IMR-90 (cell line): ENCODE measurements around the gene WBP2NL. TPM values are rescaled to one million over a fixed set of nuclear protein-coding genes. Genes with fewer than 3 reads are reported as not detected.

Experiments
- ATAC-seq: fragments of 200-7000 bp; cut with Tn5 transposase; 2 replicates; pipeline ENCODE4 v1.9.1; 2020; ENCODE audit warnings: low read depth, mild to moderate bottlenecking, moderate library complexity
- BruUV-seq: library from RNA; stranded (reverse); fragments of 400-500 nt; replicated peaks from 2 replicates; lab custom pipeline; 2021; lab: Mats Ljungman, UMichigan
- CTCF ChIA-PET: fragments of 300-600 bp; formaldehyde crosslinking; extraction: SDS; loops from one replicate; lab custom pipeline; 2021; ENCODE audit warnings: antibody characterized with exemption; lab: Yijun Ruan, JAX
- POLR2A ChIA-PET: fragments of 300-600 bp; sonication (Branson Sonifier 250); formaldehyde crosslinking; loops from one replicate; lab custom pipeline; 2022; ENCODE audit warnings: antibody characterized with exemption; ENCODE audit not compliant: unreplicated experiment; lab: Charles Lee
- DNase-seq: peaks from one replicate; pipeline ENCODE4 v3.0.0; 2013
- H2AFZ ChIP-seq: replicated peaks from 2 replicates; pipeline ENCODE3; 2013; ENCODE audit warnings: low read length, mild to moderate bottlenecking; ENCODE audit not compliant: poor library complexity
- H2AK5ac ChIP-seq: 2 replicates; pipeline ENCODE4 v1.6.1; 2013; ENCODE audit warnings: low read depth, low read length, inconsistent platforms
- H2AK9ac ChIP-seq: replicated peaks from 2 replicates; pipeline ENCODE3; 2013; ENCODE audit warnings: mild to moderate bottlenecking, low read depth, low read length, moderate library complexity; ENCODE audit not compliant: poor library complexity
- H2BK120ac ChIP-seq: 2 replicates; pipeline ENCODE4 v1.6.1; 2013; ENCODE audit warnings: low read depth, low read length, inconsistent platforms
- H2BK15ac ChIP-seq: 3 replicates; pipeline ENCODE4 v1.6.1; 2013; ENCODE audit warnings: low read depth, low read length, inconsistent platforms
- H2BK20ac ChIP-seq: 2 replicates; pipeline ENCODE4 v1.6.1; 2013; ENCODE audit warnings: low read depth, mild to moderate bottlenecking, inconsistent platforms, low read length, moderate library complexity
- H2BK5ac ChIP-seq: 2 replicates; pipeline ENCODE4 v1.6.1; 2013; ENCODE audit warnings: mild to moderate bottlenecking, low read depth, low read length, inconsistent platforms; ENCODE audit not compliant: poor library complexity, severe bottlenecking
- H3K14ac ChIP-seq: replicated peaks from 2 replicates; pipeline ENCODE4 v1.6.1; 2013; ENCODE audit warnings: low read depth, low read length, inconsistent platforms
- H3K18ac ChIP-seq: 2 replicates; pipeline ENCODE4 v1.6.1; 2013; ENCODE audit warnings: low read depth, low read length, control low read depth
- H3K23ac ChIP-seq: 2 replicates; pipeline ENCODE4 v1.6.1; 2013; ENCODE audit warnings: low read depth, low read length, inconsistent platforms
- H3K27ac ChIP-seq: 2 replicates; pipeline ENCODE4 v1.5.1; 2013; ENCODE audit warnings: mild to moderate bottlenecking, control low read depth, low read length; ENCODE audit not compliant: insufficient read depth
- H3K27me3 ChIP-seq: 2 replicates; pipeline ENCODE4 v1.6.1; 2013; ENCODE audit warnings: low read length; ENCODE audit not compliant: control insufficient read depth, insufficient read depth
- H3K36me3 ChIP-seq: 2 replicates; pipeline ENCODE4 v1.6.1; 2013; ENCODE audit warnings: low read length, mixed read lengths; ENCODE audit not compliant: control insufficient read depth, insufficient read depth
- H3K4ac ChIP-seq: 2 replicates; pipeline ENCODE4 v1.6.1; 2013; ENCODE audit warnings: low read depth, low read length, inconsistent platforms
- H3K4me1 ChIP-seq: 2 replicates; pipeline ENCODE4 v1.6.1; 2013; ENCODE audit warnings: low read length, mixed read lengths; ENCODE audit not compliant: control insufficient read depth, insufficient read depth
- H3K4me2 ChIP-seq: 2 replicates; pipeline ENCODE4 v1.6.1; 2013; ENCODE audit warnings: low read depth, mild to moderate bottlenecking, control low read depth, low read length, moderate library complexity
- H3K4me3 ChIP-seq: 2 replicates; pipeline ENCODE4 v1.5.1; 2013; ENCODE audit warnings: low read depth, mild to moderate bottlenecking, control low read depth, low read length, moderate library complexity; ENCODE audit not compliant: insufficient read depth
- H3K56ac ChIP-seq: 2 replicates; pipeline ENCODE4 v1.6.1; 2013; ENCODE audit warnings: low read length, inconsistent platforms; ENCODE audit not compliant: insufficient read depth; ENCODE audit errors: extremely low read depth
- H3K79me1 ChIP-seq, 2 experiments: 2 replicates each; pipeline ENCODE4 v1.6.1; 2013; ENCODE audit warnings: low read length in 2 of 2, inconsistent platforms in 1 of 2, low read depth in 1 of 2
- H3K9ac ChIP-seq: 2 replicates; pipeline ENCODE4 v1.6.1; 2013; ENCODE audit warnings: low read depth, low read length, control low read depth
- H3K9me1 ChIP-seq: 2 replicates; pipeline ENCODE4 v1.6.1; 2013; ENCODE audit warnings: low read length, inconsistent platforms; ENCODE audit not compliant: insufficient read depth
- H3K9me3 ChIP-seq: 2 replicates; pipeline ENCODE4 v1.6.1; 2013; ENCODE audit warnings: low read length; ENCODE audit not compliant: control insufficient read depth, insufficient read depth
- H4K20me1 ChIP-seq: 2 replicates; pipeline ENCODE4 v1.6.1; 2013; ENCODE audit warnings: low read length, inconsistent platforms; ENCODE audit not compliant: insufficient read depth
- H4K5ac ChIP-seq: 2 replicates; pipeline ENCODE4 v1.6.1; 2013; ENCODE audit warnings: mild to moderate bottlenecking, low read depth, low read length, control low read depth
- H4K8ac ChIP-seq, 2 experiments: 2 replicates each; pipeline ENCODE4 v1.6.1; 2013; ENCODE audit warnings: low read depth in 2 of 2, low read length in 2 of 2, control low read depth in 1 of 2, inconsistent platforms in 1 of 2
- H4K91ac ChIP-seq: 2 replicates; pipeline ENCODE4 v1.6.1; 2013; ENCODE audit warnings: low read depth, low read length, inconsistent platforms; ENCODE audit not compliant: insufficient read depth
- BHLHE40 ChIP-seq: fragments of 150-350 bp; IDR thresholded peaks from 2 replicates; pipeline ENCODE4 v1.6.1; 2016; ENCODE audit warnings: mild to moderate bottlenecking, low read depth, low read length
- CEBPB ChIP-seq: IDR thresholded peaks from 2 replicates; pipeline ENCODE4 v1.6.1; 2012; ENCODE audit warnings: low read depth, low read length, improper control_type of control experiment
- CHD1 ChIP-seq: IDR thresholded peaks from 2 replicates; pipeline ENCODE4 v1.6.1; 2012; ENCODE audit warnings: low read depth, low read length, improper control_type of control experiment
- CTCF ChIP-seq: conservative IDR thresholded peaks from 2 replicates; pipeline ENCODE4 v1.5.1; 2012; ENCODE audit warnings: mild to moderate bottlenecking, low read depth, low read length, improper control_type of control experiment
- FOS ChIP-seq: fragments of 150-350 bp; IDR thresholded peaks from 2 replicates; pipeline ENCODE4 v1.6.1; 2016; ENCODE audit warnings: low read depth, low read length
- MAFK ChIP-seq: IDR thresholded peaks from 2 replicates; pipeline ENCODE4 v1.6.1; 2012; ENCODE audit warnings: low read depth, low read length, improper control_type of control experiment
- MAZ ChIP-seq: IDR thresholded peaks from 2 replicates; pipeline ENCODE4 v1.6.1; 2012; ENCODE audit warnings: low read depth, mild to moderate bottlenecking, low read length, improper control_type of control experiment, moderate library complexity, borderline replicate concordance
- MXI1 ChIP-seq: IDR thresholded peaks from 2 replicates; pipeline ENCODE4 v1.6.1; 2012; ENCODE audit warnings: low read depth, mild to moderate bottlenecking, low read length, moderate library complexity, borderline replicate concordance
- NFE2L2 ChIP-seq: fragments of 150-350 bp; IDR thresholded peaks from 2 replicates; pipeline ENCODE4 v1.6.1; 2016; ENCODE audit warnings: low read depth, mild to moderate bottlenecking, low read length
- POLR2A ChIP-seq: IDR thresholded peaks from 2 replicates; pipeline ENCODE4 v1.6.1; 2012; ENCODE audit warnings: mild to moderate bottlenecking, low read depth, low read length
- RCOR1 ChIP-seq: IDR thresholded peaks from 2 replicates; pipeline ENCODE4 v1.6.1; 2012; ENCODE audit warnings: mild to moderate bottlenecking, low read length, improper control_type of control experiment; ENCODE audit not compliant: insufficient replicate concordance
- SMC3 ChIP-seq: fragments of 150-350 bp; IDR thresholded peaks from 2 replicates; pipeline ENCODE4 v1.6.1; 2016; ENCODE audit warnings: low read depth, mild to moderate bottlenecking, antibody characterized with exemption, low read length, moderate library complexity
- USF2 ChIP-seq: fragments of 150-350 bp; IDR thresholded peaks from 2 replicates; pipeline ENCODE4 v1.6.1; 2017; ENCODE audit warnings: mild to moderate bottlenecking, antibody characterized with exemption, low read length, low read depth
- WGBS, 2 experiments: methylation state at CpG; one replicate each; pipeline versions ENCODE4 v1.1.5 to v1.1.7; 2013; ENCODE audit warnings: missing lambda C conversion rate in 2 of 2; ENCODE audit not compliant: insufficient read length in 1 of 2; ENCODE audit errors: extremely low coverage in 2 of 2; 5-methylcytosine and 5-hydroxymethylcytosine counted together
- dilution Hi-C: fragments of 300-500 bp; cut with HindIII; formaldehyde crosslinking; loops from one replicate; pipeline ENCODE4 v1.14.3; 2018; ENCODE audit warnings: low sequenced_read_pairs; ENCODE audit not compliant: unreplicated experiment
- in situ Hi-C: fragments of 300-500 bp; cut with MboI; formaldehyde crosslinking; loops from 3 replicates; pipeline ENCODE4 v1.14.3; 2019; ENCODE audit warnings: low sequenced_read_pairs, inconsistent platforms, mixed read lengths
- intact Hi-C: fragments of 100-400 bp; cut with micrococcal nuclease; formaldehyde crosslinking; loops from 2 replicates; pipeline ENCODE4 v1.10.0; 2022
- polyA plus RNA-seq, 3 experiments: library from polyadenylated mRNA; depleted of rRNA; stranded (reverse); fragments of >200 nt; gene quantifications; 2 replicates each; pipeline ENCODE4 v1.2.3, GENCODE V29; 2012; ENCODE audit warnings: low replicate concordance in 1 of 3
- total RNA-seq: library from RNA; depleted of rRNA; stranded (reverse); fragments of >200 nt; gene quantifications from 2 replicates; pipeline ENCODE4 v1.2.3, GENCODE V29; 2012

The WBP2NL gene
- total and polyA plus RNA-seq, 2 of the 4 experiments (the other 2 are of a cell fraction): not detected

- Histone ChIP-seq H3K4me2 (no peak overlapping the region), H2BK15ac (no peak overlapping the region), H2BK20ac (no peak overlapping the region), H4K8ac (no peak overlapping the region), H2BK120ac (no peak overlapping the region), H2AK9ac (no peak overlapping the region), H3K56ac (no peak overlapping the region), H3K23ac (no peak overlapping the region), H2AFZ (no peak overlapping the region), H3K18ac (no peak overlapping the region), H3K4me1 (no peaks in the 10 kb centered on the region), H3K36me3 (no peaks in the 10 kb centered on the region), H3K9me3 (no peaks in the 10 kb centered on the region; the same call in 1 of the 2 replicates), H2AK5ac (no peak overlapping the region), H4K20me1 (no peaks in the 10 kb centered on the region), H3K9me1 (no peaks in the 10 kb centered on the region; the same call in 1 of the 2 replicates), H3K27ac (no peak overlapping the region), H3K4ac (no peak overlapping the region), H3K14ac (no peak overlapping the region), H3K79me1 (no peaks in the 10 kb centered on the region), H4K91ac (no peak overlapping the region), H2BK5ac (no peak overlapping the region), H3K27me3 (peaks cover 11% of the 10 kb centered on the region), H3K4me3 (no peak overlapping the region), H3K9ac (no peak overlapping the region), H4K5ac (no peak overlapping the region)
- ATAC-seq (no peak), DNase-seq (no peak)
- no CpG with 5 or more reads among the region's 8 CpGs for WGBS, 2 experiments
- intact Hi-C loops (no loop called here), dilution Hi-C loops (no loop called here), in situ Hi-C loops (no loop called here)
- no TSS peak for BruUV-seq
- ChIA-PET CTCF (no interaction called here), POLR2A (no interaction called here)
- TF ChIP-seq NFE2L2 (no peak), USF2 (no peak), MXI1 (no peak), MAZ (no peak), SMC3 (no peak), CHD1 (no peak), RCOR1 (no peak), MAFK (no peak), POLR2A (no peak), FOS (no peak), BHLHE40 (no peak), CEBPB (no peak), CTCF (no peak)
Observed at GRCh38 chr22:42000466-42000865, 1.9 kb downstream of the WBP2NL start.
